GM12874 (cell line): ENCODE measurements around the gene PDE1A.

Source experiments
- CTCF ChIP-seq: IDR thresholded peaks from 2 replicates; pipeline ENCODE4 v1.5.1; 2011; ENCODE audit warnings: low read depth, mild to moderate bottlenecking, control low read depth, low read length, moderate library complexity; ENCODE audit not compliant: insufficient read depth

The PDE1A gene

GRCh38 chr2:182426918-182427240, at the start of gene PDE1A:
TSS of gene PDE1A (minus strand) at chr2:182427036.
- TF ChIP-seq CTCF = no peak

- no peak for TF ChIP-seq CTCF
Observed at GRCh38 chr2:182473635-182474034, 46.8 kb upstream of the PDE1A start.

GRCh38 chr2:182463760-182464159, 36.9 kb upstream of the PDE1A start:
- no peak for TF ChIP-seq CTCF

GRCh38 chr2:182456784-182457183, 29.9 kb upstream of the PDE1A start:
- no peak for TF ChIP-seq CTCF

- TF ChIP-seq CTCF = no peak
Observed at GRCh38 chr2:182452456-182452990, 25.7 kb upstream of the PDE1A start.

GRCh38 chr2:182448371-182448770, 21.5 kb upstream of the PDE1A start:
- no peak for TF ChIP-seq CTCF

GRCh38 chr2:182447863-182448262, 21.0 kb upstream of the PDE1A start:
- TF ChIP-seq CTCF = no peak

GRCh38 chr2:182447163-182447562, 20.3 kb upstream of the PDE1A start:
- no peak for TF ChIP-seq CTCF
